GM19240 (cell line): ENCODE data around the gene MTM1.

Experiments used
- DNase-seq: peaks from one replicate; pipeline ENCODE4 v3.0.0; 2011; ENCODE audit warnings: low spot score; ENCODE audit not compliant: insufficient read length

MTM1 gene

GRCh38 chrX:150602743-150603142, 34.3 kb downstream of the MTM1 start:
- DNase-seq: no peak

- DNase-seq: no peak
These were observed 37.2 kb downstream of the MTM1 start for GRCh38 chrX:150605603-150606002.

GRCh38 chrX:150607201-150607600, 38.8 kb downstream of the MTM1 start:
- DNase-seq: no peak

GRCh38 chrX:150610043-150610442, 41.6 kb downstream of the MTM1 start:
- no peak for DNase-seq

- no peak for DNase-seq
These were observed 42.0 kb downstream of the MTM1 start for GRCh38 chrX:150610446-150610845.

- no peak for DNase-seq
These were observed 46.9 kb downstream of the MTM1 start for GRCh38 chrX:150615356-150615755.

GRCh38 chrX:150616179-150616862, 47.9 kb downstream of the MTM1 start:
- DNase-seq: no peak

- DNase-seq: no peak
These were observed 48.4 kb downstream of the MTM1 start for GRCh38 chrX:150616863-150617198.

- DNase-seq: no peak
These were observed 53.2 kb downstream of the MTM1 start for GRCh38 chrX:150621652-150622051.

GRCh38 chrX:150623583-150623982, 55.2 kb downstream of the MTM1 start:
- DNase-seq: no peak

- DNase-seq: no peak
These were observed 56.7 kb downstream of the MTM1 start for GRCh38 chrX:150625097-150625496.

- DNase-seq: no peak
These were observed 57.5 kb downstream of the MTM1 start for GRCh38 chrX:150625875-150626274.

GRCh38 chrX:150627957-150628356, 59.5 kb downstream of the MTM1 start:
- DNase-seq: no peak

GRCh38 chrX:150635952-150636351, 67.5 kb downstream of the MTM1 start:
- DNase-seq: no peak

GRCh38 chrX:150642423-150642822, 74.0 kb downstream of the MTM1 start:
- no peak for DNase-seq

GRCh38 chrX:150643271-150643670, 74.8 kb downstream of the MTM1 start:
- no peak for DNase-seq

GRCh38 chrX:150643958-150644357, 75.5 kb downstream of the MTM1 start:
- DNase-seq: no peak

- DNase-seq: no peak
These were observed 76.0 kb downstream of the MTM1 start for GRCh38 chrX:150644422-150644821.

GRCh38 chrX:150647331-150647730, 78.9 kb downstream of the MTM1 start:
- DNase-seq: no peak

- DNase-seq: no peak
These were observed 80.0 kb downstream of the MTM1 start for GRCh38 chrX:150648296-150648940.

GRCh38 chrX:150649096-150649870, 80.9 kb downstream of the MTM1 start:
- DNase-seq: no peak

GRCh38 chrX:150651906-150652305, 83.5 kb downstream of the MTM1 start:
- no peak for DNase-seq

- DNase-seq: no peak
These were observed 87.4 kb downstream of the MTM1 start for GRCh38 chrX:150655788-150656187.
